Hepatocyte (in vitro differentiated cells): Measurements from ENCODE around the gene TBR1. TPM values are rescaled to one million over a fixed set of nuclear protein-coding genes. Genes with fewer than 3 reads are reported as not detected.

Experiments used
- DNase-seq: peaks from one replicate; pipeline ENCODE4 v3.0.0-alpha.2; 2016; ENCODE audit warnings: low spot score
- H2AFZ ChIP-seq: fragments of 200-600 bp; sonication (generic); 2 replicates; pipeline ENCODE4 v1.6.0; 2016; ENCODE audit warnings: antibody characterized with exemption, mild to moderate bottlenecking
- H3K27ac ChIP-seq: fragments of 200-600 bp; sonication (generic); 2 replicates; pipeline ENCODE4 v1.5.1; 2016; ENCODE audit warnings: mild to moderate bottlenecking
- H3K27me3 ChIP-seq: fragments of 200-600 bp; sonication (generic); 2 replicates; pipeline ENCODE4 v1.6.1; 2016
- H3K36me3 ChIP-seq: fragments of 200-600 bp; sonication (generic); replicated peaks from 2 replicates; pipeline ENCODE4 v1.5.1; 2016; ENCODE audit warnings: low read depth; ENCODE audit not compliant: insufficient read depth
- H3K4me1 ChIP-seq: fragments of 200-600 bp; sonication (generic); 2 replicates; pipeline ENCODE4 v1.5.1; 2016; ENCODE audit warnings: mild to moderate bottlenecking, moderate library complexity; ENCODE audit not compliant: insufficient read depth
- H3K4me2 ChIP-seq: fragments of 200-600 bp; sonication (generic); 2 replicates; pipeline ENCODE4 v1.6.0; 2016
- H3K4me3 ChIP-seq: fragments of 200-600 bp; sonication (generic); 2 replicates; pipeline ENCODE4 v1.5.1; 2016; ENCODE audit warnings: mild to moderate bottlenecking
- H3K79me2 ChIP-seq: fragments of 200-600 bp; sonication (generic); 2 replicates; pipeline ENCODE4 v1.6.0; 2017; ENCODE audit warnings: mild to moderate bottlenecking
- H3K9me2 ChIP-seq: fragments of 200-600 bp; sonication (generic); replicated peaks from 2 replicates; pipeline ENCODE4 v1.6.0; 2017; ENCODE audit warnings: mild to moderate bottlenecking; ENCODE audit not compliant: insufficient read depth
- H3K9me3 ChIP-seq: fragments of 200-600 bp; sonication (generic); 2 replicates; pipeline ENCODE4 v1.5.1; 2016; ENCODE audit warnings: low read depth, mild to moderate bottlenecking
- H4K20me1 ChIP-seq: fragments of 200-600 bp; sonication (generic); 2 replicates; pipeline ENCODE4 v1.6.0; 2016; ENCODE audit warnings: mild to moderate bottlenecking; ENCODE audit not compliant: insufficient read depth, poor library complexity, severe bottlenecking
- CTCF ChIP-seq: fragments of 200-600 bp; sonication (generic); IDR thresholded peaks from 2 replicates; pipeline ENCODE4 v1.5.1; 2016; ENCODE audit warnings: antibody characterized with exemption, mild to moderate bottlenecking; ENCODE audit not compliant: poor library complexity
- EZH2 ChIP-seq: fragments of 200-600 bp; sonication (generic); IDR thresholded peaks from 2 replicates; pipeline ENCODE4 v1.6.1; 2016; ENCODE audit warnings: antibody characterized with exemption, mild to moderate bottlenecking, borderline replicate concordance
- EZH2phosphoT487 ChIP-seq: fragments of 200-600 bp; sonication (generic); IDR thresholded peaks from one replicate; pipeline ENCODE4 v1.6.1; 2018; ENCODE audit warnings: antibody characterized with exemption, mild to moderate bottlenecking, low read depth, moderate library complexity; ENCODE audit not compliant: unreplicated experiment, severe bottlenecking
- WGBS: methylation state at CpG from one replicate; pipeline ENCODE4 v1.1.6; 2016; ENCODE audit warnings: low lambda C conversion rate; ENCODE audit errors: missing lambda C conversion rate; 5-methylcytosine and 5-hydroxymethylcytosine counted together
- polyA plus RNA-seq: library from polyadenylated mRNA; unstranded; fragments of >200 nt; fragmentation: Nextera tagmentation; extraction: Ambion mirVana; gene quantifications from 2 replicates; pipeline ENCODE4 v1.2.1, GENCODE V29; 2016
- total RNA-seq: library from RNA; depleted of rRNA; stranded (reverse); fragments of >200 nt; gene quantifications from 2 replicates; pipeline ENCODE4 v1.2.3, GENCODE V29; 2014

The TBR1 gene
- total and polyA plus RNA-seq, 2 experiments from 2014 or later: not detected

GRCh38 chr2:161419638-161420190, 3.6 kb downstream of the TBR1 start:
- DNase-seq: no peak
- Histone ChIP-seq H3K27me3 (peaks cover 100% of the 10 kb centered on the region), H3K9me2 (no peaks in the 10 kb centered on the region), H3K79me2 (no peaks in the 10 kb centered on the region), H3K27ac (no peak overlapping the region), H4K20me1 (no peaks in the 10 kb centered on the region), H3K36me3 (no peaks in the 10 kb centered on the region), H3K4me1 (peaks cover 20% of the 10 kb centered on the region), H3K4me3 (no peak overlapping the region), H2AFZ (no peak overlapping the region), H3K4me2 (no peak overlapping the region), H3K9me3 (no peaks in the 10 kb centered on the region)
- 45% methylated on average over 3 of the region's 3 CpGs for WGBS
- TF ChIP-seq EZH2 (no peak), EZH2phosphoT487 (no peak), CTCF (no peak)

GRCh38 chr2:161420406-161421074, 4.4 kb downstream of the TBR1 start:
- H3K9me2 ChIP-seq: no peaks in the 10 kb centered on the region
- H3K27me3 ChIP-seq: peaks cover 100% of the 10 kb centered on the region
- H3K27ac ChIP-seq: no peak overlapping the region
- H2AFZ ChIP-seq: no peak overlapping the region
- no peak for DNase-seq
- H3K4me2 ChIP-seq: no peak overlapping the region
- WGBS: 48% methylated on average over 11 of the region's 11 CpGs
- TF ChIP-seq EZH2phosphoT487 (no peak), EZH2 (no peak), CTCF (no peak)
- H3K36me3 ChIP-seq: no peaks in the 10 kb centered on the region
- H3K4me3 ChIP-seq: no peak overlapping the region
- no peaks in the 10 kb centered on the region for H3K79me2 ChIP-seq
- H3K9me3 ChIP-seq: no peaks in the 10 kb centered on the region
- no peaks in the 10 kb centered on the region for H4K20me1 ChIP-seq
- H3K4me1 ChIP-seq: peaks cover 16% of the 10 kb centered on the region

GRCh38 chr2:161421686-161422085, 5.6 kb downstream of the TBR1 start:
- Histone ChIP-seq H3K4me1 (peaks cover 18% of the 10 kb centered on the region), H3K36me3 (no peaks in the 10 kb centered on the region), H4K20me1 (no peaks in the 10 kb centered on the region), H2AFZ (no peak overlapping the region), H3K9me3 (no peaks in the 10 kb centered on the region), H3K79me2 (no peaks in the 10 kb centered on the region), H3K4me3 (no peak overlapping the region), H3K9me2 (no peaks in the 10 kb centered on the region), H3K4me2 (no peak overlapping the region), H3K27ac (no peak overlapping the region), H3K27me3 (peaks cover 100% of the 10 kb centered on the region)
- TF ChIP-seq EZH2 (no peak), CTCF (no peak), EZH2phosphoT487 (no peak)
- WGBS: 25% methylated on average over 2 of the region's 2 CpGs
- no peak for DNase-seq
